BJ (cell line): ENCODE measurements around the gene PPM1M. TPM values are rescaled to one million over a fixed set of nuclear protein-coding genes. Genes with fewer than 3 reads are reported as not detected.

ENCODE experiments used
- CTCF ChIA-PET: fragments of 350-600 bp; formaldehyde crosslinking; extraction: SDS; loops from one replicate; lab custom pipeline; 2021; ENCODE audit warnings: antibody characterized with exemption, inconsistent platforms; lab: Yijun Ruan, JAX
- POLR2A ChIA-PET: fragments of 300-600 bp; sonication (Branson Sonifier 250); formaldehyde crosslinking; extraction: SDS; loops from one replicate; lab custom pipeline; 2021; ENCODE audit warnings: antibody characterized with exemption; lab: Charles Lee
- DNase-seq: peaks from one replicate; pipeline ENCODE4 v3.0.0-alpha.2; 2011; ENCODE audit warnings: low read depth
- H3K27me3 ChIP-seq: 2 replicates; pipeline ENCODE4 v1.6.0; 2011; ENCODE audit warnings: low read length; ENCODE audit not compliant: control insufficient read depth, insufficient read depth
- H3K36me3 ChIP-seq: 2 replicates; pipeline ENCODE4 v1.5.1; 2011; ENCODE audit warnings: low read length; ENCODE audit not compliant: control insufficient read depth, insufficient read depth
- H3K4me3 ChIP-seq: 2 replicates; pipeline ENCODE4 v1.5.1; 2011; ENCODE audit warnings: low read depth, mild to moderate bottlenecking, control low read depth, low read length
- polyA plus RNA-seq: library from polyadenylated mRNA; depleted of rRNA; stranded (reverse); fragments of >200 nt; gene quantifications from 2 replicates; pipeline ENCODE4 v1.2.3, GENCODE V29; 2011
- TF ChIP-seq, protein P1 (sequence below): IDR thresholded peaks from 2 replicates; pipeline ENCODE4 v1.5.1; 2011; ENCODE audit warnings: low read depth, mild to moderate bottlenecking, control low read depth, inconsistent platforms, low read length, moderate library complexity; ENCODE audit not compliant: insufficient read depth

Gene PPM1M
- polyA plus RNA-seq, 1 experiment = 52.2 TPM

DNA sequence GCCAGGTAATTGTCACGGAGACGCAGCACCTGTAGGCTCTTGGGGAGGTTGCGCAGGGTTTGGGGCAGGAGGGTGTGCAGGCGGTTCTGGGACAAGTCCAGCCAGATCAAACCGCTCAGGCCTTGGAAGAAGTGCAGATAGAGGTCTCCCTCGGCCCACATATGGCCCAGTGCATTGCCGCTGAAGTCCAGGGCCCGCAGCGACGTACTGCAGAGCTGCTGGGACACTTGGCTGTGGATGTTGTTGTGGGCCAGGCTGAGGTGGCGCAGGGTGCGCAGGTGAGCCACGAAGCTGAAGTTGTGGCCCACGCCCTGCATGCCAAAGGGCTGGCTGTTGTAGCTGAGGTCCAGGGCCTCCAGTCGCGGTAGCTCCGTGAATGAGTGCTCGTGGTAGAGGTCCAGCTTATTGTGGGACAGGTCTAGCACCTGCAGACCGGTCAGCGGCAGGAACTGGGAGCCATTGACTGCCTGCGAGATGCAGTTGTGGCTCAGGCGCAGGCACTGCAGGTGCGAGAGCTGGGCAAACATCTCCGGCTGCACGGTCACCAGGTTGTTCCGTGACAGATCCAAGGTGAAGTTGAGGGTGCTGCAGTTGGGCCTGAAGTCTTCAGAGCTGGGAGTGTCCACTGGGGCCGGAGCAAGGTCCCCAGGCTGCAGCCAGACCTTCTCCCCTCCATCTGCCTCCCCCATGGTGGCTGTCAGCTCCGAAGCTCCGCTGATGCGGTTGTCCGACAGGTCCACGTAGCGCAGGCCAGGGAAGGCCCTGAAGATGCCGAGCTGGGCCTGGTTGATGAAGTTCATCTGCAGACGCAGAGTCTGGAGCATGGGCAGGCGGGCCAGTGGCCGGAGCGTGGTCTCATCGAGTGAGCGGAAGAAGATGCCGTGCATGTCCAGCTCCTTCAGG is 23.0 kb upstream of the PPM1M start:
- Histone ChIP-seq H3K4me3 (no peak overlapping the region), H3K36me3 (no peaks in the 10 kb centered on the region), H3K27me3 (no peaks in the 10 kb centered on the region)
- ChIA-PET CTCF (interaction anchor here (0.7 to 9.7 kb wide), 6 partner anchors 11 to 132 kb away, joined by 3 to 150 read pairs (median 36); partner anchors contain the start of gene TWF2), POLR2A (no interaction called here)
- no peak for DNase-seq
- TF ChIP-seq, protein P1, sequence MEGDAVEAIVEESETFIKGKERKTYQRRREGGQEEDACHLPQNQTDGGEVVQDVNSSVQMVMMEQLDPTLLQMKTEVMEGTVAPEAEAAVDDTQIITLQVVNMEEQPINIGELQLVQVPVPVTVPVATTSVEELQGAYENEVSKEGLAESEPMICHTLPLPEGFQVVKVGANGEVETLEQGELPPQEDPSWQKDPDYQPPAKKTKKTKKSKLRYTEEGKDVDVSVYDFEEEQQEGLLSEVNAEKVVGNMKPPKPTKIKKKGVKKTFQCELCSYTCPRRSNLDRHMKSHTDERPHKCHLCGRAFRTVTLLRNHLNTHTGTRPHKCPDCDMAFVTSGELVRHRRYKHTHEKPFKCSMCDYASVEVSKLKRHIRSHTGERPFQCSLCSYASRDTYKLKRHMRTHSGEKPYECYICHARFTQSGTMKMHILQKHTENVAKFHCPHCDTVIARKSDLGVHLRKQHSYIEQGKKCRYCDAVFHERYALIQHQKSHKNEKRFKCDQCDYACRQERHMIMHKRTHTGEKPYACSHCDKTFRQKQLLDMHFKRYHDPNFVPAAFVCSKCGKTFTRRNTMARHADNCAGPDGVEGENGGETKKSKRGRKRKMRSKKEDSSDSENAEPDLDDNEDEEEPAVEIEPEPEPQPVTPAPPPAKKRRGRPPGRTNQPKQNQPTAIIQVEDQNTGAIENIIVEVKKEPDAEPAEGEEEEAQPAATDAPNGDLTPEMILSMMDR = no peak

DNA sequence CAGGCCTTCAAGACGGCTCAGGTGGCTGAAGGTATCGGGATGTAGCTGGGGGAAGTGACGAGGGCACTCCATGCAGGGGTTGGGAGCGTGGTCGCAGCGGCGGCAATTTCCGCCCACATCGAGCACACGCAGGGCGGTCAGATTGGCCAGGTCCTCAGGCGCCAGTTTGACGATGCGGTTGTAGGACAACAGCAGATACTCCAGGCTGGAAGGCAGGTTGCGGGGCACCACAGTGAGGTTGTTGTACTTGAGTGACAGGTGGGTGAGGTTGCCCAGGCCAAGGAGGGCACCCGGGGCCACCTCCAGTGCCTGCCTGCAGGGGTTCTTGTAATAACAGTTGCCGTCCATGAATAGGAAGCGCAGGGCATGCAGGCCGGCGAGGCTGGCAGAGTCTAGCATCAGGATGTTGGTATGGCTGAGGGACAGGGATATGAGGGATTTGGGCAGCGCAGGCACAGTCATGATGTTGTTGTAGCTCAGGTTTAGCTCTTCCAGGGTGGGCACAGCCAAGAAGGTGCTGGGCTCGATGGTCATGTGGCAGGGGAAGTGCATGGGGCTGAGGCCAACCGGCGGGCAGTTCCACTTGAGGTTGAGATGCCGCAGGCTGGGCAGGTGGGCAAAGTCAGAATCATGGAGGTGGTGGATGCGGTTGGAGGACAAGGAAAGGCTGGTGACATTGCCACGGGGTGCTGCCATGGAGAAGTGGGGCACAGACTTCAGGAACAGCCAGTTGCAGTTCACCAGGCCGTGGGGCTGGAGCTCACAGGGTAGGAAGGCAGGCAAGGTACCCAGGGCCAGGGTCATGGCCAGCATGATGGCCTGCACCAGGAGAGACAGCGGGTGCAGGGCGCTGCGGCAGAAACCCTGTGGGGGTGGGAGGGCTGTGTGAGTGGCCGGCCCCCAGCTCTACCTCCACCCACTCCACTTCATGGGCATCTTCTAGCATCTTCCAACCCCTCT is 21.8 kb upstream of the PPM1M start:
- H3K4me3 ChIP-seq = no peak overlapping the region
- no peaks in the 10 kb centered on the region for H3K27me3 ChIP-seq
- ChIA-PET POLR2A (no interaction called here), CTCF (interaction anchor here (5.0 to 9.7 kb wide), 3 partner anchors 10 to 115 kb away, joined by 57 to 150 read pairs (median 131); partner anchors contain the start of gene TWF2)
- TF ChIP-seq, protein P1 = no peak
- peaks cover 3% of the 10 kb centered on the region for H3K36me3 ChIP-seq
- no peak for DNase-seq

DNA sequence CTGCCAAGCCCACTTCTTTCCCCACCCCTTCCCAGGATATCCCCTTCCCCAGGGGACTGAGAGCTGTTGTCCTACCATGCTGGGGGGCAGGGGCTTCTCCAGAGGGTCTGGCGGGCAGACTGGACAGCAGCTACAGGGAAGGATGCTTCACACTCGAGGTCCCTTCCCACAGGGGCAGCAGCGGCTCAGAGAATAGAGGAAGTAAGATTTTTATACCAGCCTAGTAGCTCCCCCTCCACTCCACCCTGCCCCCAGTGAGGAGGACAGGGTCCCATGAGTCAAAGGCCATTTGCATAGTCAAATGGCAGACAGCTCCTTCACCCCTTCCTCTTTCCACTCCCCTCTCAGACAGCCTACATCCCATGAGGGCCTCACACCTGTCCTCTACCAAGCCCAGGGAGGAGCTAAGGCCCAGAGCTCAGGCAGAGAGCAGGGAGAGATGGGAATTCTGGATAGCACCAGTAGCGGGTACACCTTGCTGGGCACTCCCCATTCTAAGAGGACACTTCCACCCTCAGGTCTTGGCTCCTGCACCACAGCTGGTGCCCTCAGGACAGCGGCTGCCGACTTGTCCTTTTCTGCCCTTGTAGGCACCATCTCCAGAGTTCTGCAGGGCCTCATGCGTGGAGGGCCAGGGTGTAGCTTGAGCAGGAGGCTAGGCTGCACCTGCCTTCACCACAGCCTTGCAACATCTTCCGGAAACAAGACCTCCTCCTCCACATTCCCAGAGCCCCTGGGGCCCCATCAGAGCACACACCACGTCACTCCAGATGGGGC is 19.9 kb upstream of the PPM1M start, which contains the start of gene TLR9:
Gene TLR9, minus strand, starts transcription at position 194 of the 777 bp plus-strand sequence. Its CDS starts 116 bp downstream, at position 78.
- no peaks in the 10 kb centered on the region for H3K27me3 ChIP-seq
- POLR2A ChIA-PET = no interaction called here
- DNase-seq = no peak
- TF ChIP-seq, protein P1 = no peak
- H3K36me3 ChIP-seq = peaks cover 21% of the 10 kb centered on the region
- CTCF ChIA-PET = interaction anchor here (0.7 to 9.7 kb wide), 5 partner anchors 8 to 222 kb away, joined by 3 to 150 read pairs (median 4); partner anchors contain the start of genes TWF2 and WDR82
- no peak within 1 kb of the TSS for H3K4me3 ChIP-seq

DNA sequence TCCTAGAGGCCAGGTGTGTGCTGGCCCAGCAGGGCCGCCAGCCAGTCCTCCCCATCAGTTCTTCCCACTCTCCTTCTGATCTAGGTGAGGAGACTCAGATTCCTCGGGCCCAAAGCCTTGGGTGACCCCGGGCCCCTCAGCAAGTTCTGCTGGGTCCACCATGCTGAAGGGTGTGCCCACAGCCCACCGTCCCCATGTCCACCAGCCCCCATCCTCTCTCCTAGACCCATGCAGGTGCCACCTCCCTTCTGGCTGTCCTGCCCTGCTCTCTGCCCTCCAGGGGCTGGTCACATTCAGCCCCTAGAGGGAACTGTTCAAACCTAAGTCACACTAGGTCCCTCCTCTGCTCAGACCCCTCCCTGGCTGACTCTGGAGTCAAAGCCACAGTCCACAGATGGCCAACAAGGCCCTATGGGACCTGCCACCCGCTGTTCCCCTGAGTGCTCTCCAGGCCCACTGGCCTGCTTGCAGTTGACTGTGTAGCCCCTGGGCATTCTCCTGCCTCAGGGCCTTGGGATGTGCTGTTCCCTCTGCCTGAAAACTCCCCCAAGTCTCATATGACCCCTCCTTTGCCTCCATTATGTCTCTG is 19.2 kb upstream of the PPM1M start:
- H3K4me3 ChIP-seq = no peak overlapping the region
- ChIA-PET CTCF (interaction anchor here (0.9 to 9.7 kb wide), 6 partner anchors 8 to 114 kb away, joined by 3 to 150 read pairs (median 8); partner anchors contain the start of genes TWF2 and WDR82), POLR2A (no interaction called here)
- TF ChIP-seq, protein P1 = no peak
- H3K36me3 ChIP-seq = peaks cover 28% of the 10 kb centered on the region
- no peak for DNase-seq
- H3K27me3 ChIP-seq = no peaks in the 10 kb centered on the region
